Measurements from ENCODE around the gene PPM1L. TPM values are rescaled to one million over a fixed set of nuclear protein-coding genes. Genes with fewer than 3 reads are reported as not detected.

The PPM1L gene
- total and polyA plus RNA-seq, 10 of the 15 experiments (the other 5 are each of a cell fraction or from before 2014, with no cell fraction given) = under 0.01 to 0.33 (median 0.06) TPM; not detected in 1

- ChIA-PET RAD21 (ENCODE audit: unreplicated experiment) (no interaction called here), SMC1A (ENCODE audit: uncharacterized antibody, unreplicated experiment) (interaction anchor here (0.7 kb wide), 1 partner anchor 678 kb away, joined by 3 read pairs; no protein-coding TSS in a partner anchor), CTCF (interaction anchor here (0.6 kb wide), 1 partner anchor 1813 kb away, joined by 3 read pairs; no protein-coding TSS in a partner anchor), POLR2A (no interaction called here)
- H3K79me2 ChIP-seq (ENCODE audit: control insufficient read depth, insufficient read depth, low read length) = no peaks in the 10 kb centered on the region
- H3K27ac ChIP-seq (ENCODE audit: control insufficient read depth, insufficient read depth) = no peak overlapping the region
- H3K36me3 ChIP-seq (ENCODE audit: control insufficient read depth in 2 of 2, insufficient read depth in 2 of 2, low read length in 1 of 2) = no peaks in the 10 kb centered on the region
- TF ChIP-seq RBBP5 (conservative IDR thresholded peaks at IDR 0.05) = no peak
- no peak for TF ChIP-seq PRDM15 (CRISPR knock-in tag; IDR thresholded peaks at IDR 0.05)
- TF ChIP-seq TARDBP (IDR thresholded peaks at IDR 0.05; ENCODE audit: borderline replicate concordance) = no peak
- no peak for TF ChIP-seq CREB1 (IDR thresholded peaks at IDR 0.05; ENCODE audit: low read depth)
- TF ChIP-seq POLR2AphosphoS5 (IDR thresholded peaks at IDR 0.05; ENCODE audit: low read length) = no peak
- TF ChIP-seq SREBF1 (IDR thresholded peaks at IDR 0.05; ENCODE audit: low read length) = no peak
- no peaks in the 10 kb centered on the region for H4K20me1 ChIP-seq (ENCODE audit: control insufficient read depth, insufficient read depth)
- H3K27me3 ChIP-seq (replicated peaks in 1 of 2; ENCODE audit: control insufficient read depth in 2 of 2, insufficient read depth in 2 of 2, low read length in 1 of 2) = no peaks in the 10 kb centered on the region; a peak in 1 of 4 replicates
- no peak overlapping the region for H3K4me2 ChIP-seq (ENCODE audit: control insufficient read depth, insufficient read depth)
- no peaks in the 10 kb centered on the region for H3K9me3 ChIP-seq (replicated peaks; ENCODE audit: control insufficient read depth, insufficient read depth, low read length)
- DNase-seq (ENCODE audit: low read depth, low spot score) = no peak
- in situ Hi-C loops (cut with MboI) = no loop called here
- no peak for ATAC-seq
- H3K4me3 ChIP-seq = no peak overlapping the region
- FAIRE-seq = no peak
- WGBS (ENCODE audit: insufficient coverage, insufficient replicate concordance, low lambda C conversion rate, missing lambda C conversion rate) = 0% methylated on average over 1 of the region's 1 CpG
- intact Hi-C loops (cut with micrococcal nuclease; ENCODE audit: unreplicated experiment) = no loop called here
- no TSS peak for BruUV-seq (replicated peaks)
- H3K9ac ChIP-seq (ENCODE audit: control insufficient read depth, insufficient read depth, low read length) = no peak overlapping the region
- no peaks in the 10 kb centered on the region for H3K4me1 ChIP-seq (ENCODE audit: control insufficient read depth, insufficient read depth, low read length)
- H2AFZ ChIP-seq (ENCODE audit: control insufficient read depth, low read depth, low read length) = no peak overlapping the region
These were observed 15.9 kb downstream of the PPM1L start for GRCh38 chr3:160771811-160772459.

All from GM12878 (cell line).